B cell (primary cell): ENCODE measurements around the gene FAM168A. TPM values are rescaled to one million over a fixed set of nuclear protein-coding genes. Genes with fewer than 3 reads are reported as not detected.
A peak's percentile ranks its signal among the peaks of the same experiment; 100 is the strongest.

Source experiments
- ATAC-seq: fragments of 200-7000 bp; cut with Tn5 transposase; one replicate; pipeline ENCODE4 v1.10.0; 2021; ENCODE audit warnings: low read depth, mild to moderate bottlenecking, moderate number of reproducible peaks, moderate library complexity
- CTCF ChIA-PET: fragments of 350-600 bp; sonication (Branson Sonifier 250); formaldehyde crosslinking; loops from one replicate; lab custom pipeline; 2021; ENCODE audit warnings: antibody characterized with exemption, inconsistent platforms; lab: Charles Lee
- POLR2A ChIA-PET: fragments of 350-600 bp; sonication (Branson Sonifier 250); formaldehyde crosslinking; loops from one replicate; lab custom pipeline; 2021; ENCODE audit warnings: antibody characterized with exemption; lab: Charles Lee
- DNase-seq: peaks from one replicate; pipeline ENCODE4 v3.0.0; 2013
- H2AFZ ChIP-seq: 2 replicates; pipeline ENCODE4 v1.6.1; 2012; ENCODE audit warnings: mild to moderate bottlenecking, low read depth, low read length; ENCODE audit not compliant: insufficient read depth, poor library complexity, severe bottlenecking
- H3K27ac ChIP-seq, 2 donors: 1 replicate in 1 of 2; 2 replicates in 1 of 2; pipeline ENCODE4 v1.5.1; 2012 to 2013; ENCODE audit warnings: low read length in 2 of 2, mild to moderate bottlenecking in 2 of 2, moderate library complexity in 1 of 2
- H3K27me3 ChIP-seq, 4 experiments: fragments of 200-600 bp in 1 of 4; sonication (generic) in 1 of 4; replicated peaks in 1 of 4; 1 replicate in 2 of 4; 2 replicates in 2 of 4; pipeline versions ENCODE4 v1.6.1 to v1.7.0; 2013 to 2016; ENCODE audit warnings: low read length in 3 of 4, mild to moderate bottlenecking in 2 of 4, mixed read lengths in 1 of 4, moderate library complexity in 1 of 4; ENCODE audit not compliant: insufficient read depth in 4 of 4, control insufficient read depth in 3 of 4; ENCODE audit errors: control extremely low read depth in 1 of 4
- H3K36me3 ChIP-seq, 2 experiments: replicated peaks in 1 of 2; 1 replicate in 1 of 2; 2 replicates in 1 of 2; pipeline versions ENCODE4 v1.6.1 to v1.7.1; 2013; ENCODE audit warnings: low read length in 1 of 2; ENCODE audit not compliant: insufficient read depth in 2 of 2, control insufficient read depth in 1 of 2; ENCODE audit errors: control extremely low read depth in 1 of 2, extremely low read depth in 1 of 2
- H3K4me1 ChIP-seq, 2 donors: fragments of 200-600 bp in 1 of 2; sonication (generic) in 1 of 2; 1 replicate in 1 of 2; 2 replicates in 1 of 2; pipeline versions ENCODE4 v1.5.1 to v1.6.1; 2013 to 2017; ENCODE audit warnings: low read length in 2 of 2; ENCODE audit not compliant: control insufficient read depth in 2 of 2, insufficient read depth in 2 of 2
- H3K4me2 ChIP-seq: replicated peaks from 2 replicates; pipeline ENCODE3; 2012; ENCODE audit warnings: mild to moderate bottlenecking, low read depth, low read length; ENCODE audit not compliant: poor library complexity, severe bottlenecking
- H3K4me3 ChIP-seq, 5 experiments: fragments of 200-600 bp in 1 of 5; sonication (generic) in 1 of 5; 1 replicate in 3 of 5; 2 replicates in 2 of 5; pipeline versions ENCODE4 v1.5.1 to v1.7.0; 2011 to 2016; ENCODE audit warnings: low read length in 4 of 5, mild to moderate bottlenecking in 4 of 5, low read depth in 2 of 5, control low read depth in 1 of 5, moderate library complexity in 1 of 5; ENCODE audit not compliant: insufficient read depth in 1 of 5; ENCODE audit errors: control extremely low read depth in 1 of 5, extremely low read depth in 1 of 5
- H3K79me2 ChIP-seq: fragments of 200-600 bp; sonication (generic); one replicate; pipeline ENCODE4 v1.6.0; 2016; ENCODE audit warnings: low read length; ENCODE audit not compliant: control insufficient read depth, insufficient read depth
- H3K9ac ChIP-seq: fragments of 200-600 bp; sonication (generic); 2 replicates; pipeline ENCODE4 v1.6.1; 2017; ENCODE audit warnings: mild to moderate bottlenecking, low read length, moderate library complexity
- H3K9me3 ChIP-seq, 3 donors: one replicate each; pipeline versions ENCODE4 v1.6.1 to v1.7.1; 2013; ENCODE audit warnings: low read length in 2 of 3; ENCODE audit not compliant: control insufficient read depth in 2 of 3, insufficient read depth in 1 of 3; ENCODE audit errors: control extremely low read depth in 1 of 3
- H4K20me1 ChIP-seq: 2 replicates; pipeline ENCODE4 v1.6.0; 2012; ENCODE audit warnings: mild to moderate bottlenecking, low read length; ENCODE audit not compliant: insufficient read depth, control insufficient read depth, poor library complexity, severe bottlenecking
- H3K27ac Mint-ChIP-seq: one replicate; pipeline ENCODE4 v1.8.0; 2021; ENCODE audit warnings: mixed read lengths
- H3K27me3 Mint-ChIP-seq: one replicate; pipeline ENCODE4 v1.8.0; 2021; ENCODE audit warnings: mixed read lengths
- H3K4me1 Mint-ChIP-seq: one replicate; pipeline ENCODE4 v1.8.0; 2021; ENCODE audit warnings: mixed read lengths
- H3K4me3 Mint-ChIP-seq: one replicate; pipeline ENCODE4 v1.8.0; 2021; ENCODE audit warnings: mixed read lengths
- H3K9me3 Mint-ChIP-seq: one replicate; pipeline ENCODE4 v1.8.0; 2022; ENCODE audit warnings: mixed read lengths; ENCODE audit not compliant: insufficient read depth
- CTCF ChIP-seq: fragments of 200-600 bp; IDR thresholded peaks from one replicate; pipeline ENCODE4 v1.8.0; 2022; ENCODE audit warnings: antibody characterized with exemption, mild to moderate bottlenecking
- EZH2 ChIP-seq: IDR thresholded peaks from 2 replicates; pipeline ENCODE4 v1.6.1; 2012; ENCODE audit warnings: borderline replicate concordance, low read depth, mild to moderate bottlenecking, moderate library complexity, low read length; ENCODE audit not compliant: insufficient read depth, poor library complexity, severe bottlenecking
- WGBS: methylation state at CpG from one replicate; pipeline ENCODE4 v1.1.5; 2013; ENCODE audit warnings: missing lambda C conversion rate; ENCODE audit not compliant: insufficient coverage; 5-methylcytosine and 5-hydroxymethylcytosine counted together
- intact Hi-C: fragments of 100-400 bp; cut with micrococcal nuclease; formaldehyde crosslinking; loops from one replicate; pipeline ENCODE4 v1.10.0; 2022
- polyA plus RNA-seq: library from polyadenylated mRNA; depleted of rRNA; stranded (reverse); fragments of >200 nt; gene quantifications from 2 replicates; pipeline ENCODE4 v1.2.3, GENCODE V29; 2012
- total RNA-seq, 2 donors: library from RNA; stranded (reverse); fragments of 120-200 nt in 1 of 2; gene quantifications; 1 replicate in 1 of 2; 2 replicates in 1 of 2; pipeline versions ENCODE4 v1.2.3 to v1.2.4, GENCODE V29; 2013 to 2022

The FAM168A gene
- total and polyA plus RNA-seq, 2 donors (not counting 1 experiment from before 2014, with no cell fraction given) = 11.0 to 26.8 TPM

- WGBS = 0% methylated on average over 4 of the region's 8 CpGs
- H4K20me1 ChIP-seq = peaks cover 46% of the 10 kb centered on the region
- ChIA-PET CTCF (interaction anchor here (0.7 to 13.9 kb wide), 6 partner anchors 17 to 78 kb away, joined by 3 to 352 read pairs (median 32); partner anchors contain the start of genes ARHGEF17 and RELT), POLR2A (interaction anchor here (1.0 to 1.9 kb wide), 3 partner anchors 9 to 14 kb away, joined by 3 to 13 read pairs (median 11); partner anchors contain the start of gene RELT)
- H3K4me3 Mint-ChIP-seq = peak overlapping the region; percentile 100
- H3K27me3 Mint-ChIP-seq = no peaks in the 10 kb centered on the region
- H3K79me2 ChIP-seq = peaks cover 91% of the 10 kb centered on the region
- peaks cover 93 to 100% of the 10 kb centered on the region in 2 donors for H3K4me1 ChIP-seq
- intact Hi-C loops = loop anchor here (5.0 kb wide), 1 partner anchor 649 kb away; no protein-coding TSS in a partner anchor
- H3K27me3 ChIP-seq = no peaks in the 10 kb centered on the region
- no peaks in the 10 kb centered on the region for H3K9me3 ChIP-seq
- no peaks in the 10 kb centered on the region for H3K9me3 Mint-ChIP-seq
- DNase-seq (peak; percentile 77), ATAC-seq (peak; percentile 28)
- peak overlapping the region; percentile 48 for H3K9ac ChIP-seq
- H3K4me3 ChIP-seq = peak overlapping the region; percentile 24 to 58 (median 39)
- H3K27ac ChIP-seq = peak overlapping the region; percentile 98
- H3K36me3 ChIP-seq = peaks cover 0 to 25% of the 10 kb centered on the region in 2 experiments
- peaks cover 91% of the 10 kb centered on the region for H3K4me1 Mint-ChIP-seq
- peak overlapping the region; percentile 89 for H3K4me2 ChIP-seq
- peak overlapping the region; percentile 99 for H3K27ac Mint-ChIP-seq
- no peak for TF ChIP-seq CTCF
- TF ChIP-seq EZH2 = no peak
- H2AFZ ChIP-seq = no peak overlapping the region
Observed at GRCh38 chr11:73386016-73386415, 211.9 kb downstream of the FAM168A start.
